ENCODE results near the gene CHD8. TPM values are rescaled to one million over a fixed set of nuclear protein-coding genes. Genes with fewer than 3 reads are reported as not detected.

CHD8 gene
- total and polyA plus RNA-seq, 2 of the 13 experiments (the other 11 are each of a cell fraction or from before 2014, with no cell fraction given), result 35.1 to 79.6 TPM

- TF ChIP-seq BRF2 (CRISPR knock-in tag; IDR thresholded peaks at IDR 0.05) (no peak), FOXM1 (CRISPR knock-in tag; IDR thresholded peaks at IDR 0.05) (no peak), PLRG1 (conservative IDR thresholded peaks at IDR 0.05) (no peak), ZNF749 (CRISPR knock-in tag; IDR thresholded peaks at IDR 0.05; ENCODE audit: borderline replicate concordance) (no peak), ZNF713 (CRISPR knock-in tag; IDR thresholded peaks at IDR 0.05) (no peak), ZNF354B (CRISPR knock-in tag; IDR thresholded peaks at IDR 0.05) (no peak), HMGXB3 (CRISPR knock-in tag; IDR thresholded peaks at IDR 0.05; ENCODE audit: borderline replicate concordance) (0 out of 2 replicates have a peak, but pooled peaks have one; percentile 27), TCF7 (IDR thresholded peaks at IDR 0.05; ENCODE audit: low read depth) (no peak), HDAC2 (CRISPR knock-in tag; IDR thresholded peaks at IDR 0.05) (peak; percentile 70), ZNF124 (CRISPR knock-in tag; IDR thresholded peaks at IDR 0.05) (no peak), ZNF660 (CRISPR knock-in tag; IDR thresholded peaks at IDR 0.05; ENCODE audit: borderline replicate concordance, low read depth) (no peak), SMAD1 (CRISPR knock-in tag; IDR thresholded peaks at IDR 0.05; ENCODE audit: borderline replicate concordance, low read depth) (no peak), ZNF841 (CRISPR knock-in tag; IDR thresholded peaks at IDR 0.05; ENCODE audit: borderline replicate concordance) (no peak), HNRNPLL (IDR thresholded peaks at IDR 0.05; ENCODE audit: low read depth, low read length, poor library complexity, severe bottlenecking) (no peak), ZNF567 (CRISPR knock-in tag; IDR thresholded peaks at IDR 0.05; ENCODE audit: borderline replicate concordance) (no peak), ZBTB46 (CRISPR knock-in tag; IDR thresholded peaks at IDR 0.05; ENCODE audit: borderline replicate concordance) (no peak), KDM5A (IDR thresholded peaks at IDR 0.05; ENCODE audit: borderline replicate concordance, low read length) (no peak), HMG20B (CRISPR knock-in tag; conservative IDR thresholded peaks at IDR 0.05) (no peak), MLLT10 (CRISPR knock-in tag; IDR thresholded peaks at IDR 0.05) (no peak), ATF3 (CRISPR knock-in tag; IDR thresholded peaks at IDR 0.05) (no peak), MYNN (CRISPR knock-in tag; IDR thresholded peaks at IDR 0.05; ENCODE audit: low read depth) (no peak), FOXA1 (IDR thresholded peaks at IDR 0.05) (no peak), FOXA1 (CRISPR knock-in tag; IDR thresholded peaks at IDR 0.05) (no peak), ATRX (CRISPR knock-in tag; IDR thresholded peaks at IDR 0.05; ENCODE audit: borderline replicate concordance) (no peak), ZBTB7B (CRISPR knock-in tag; IDR thresholded peaks at IDR 0.05) (no peak)
Observed at GRCh38 chr14:21476523-21476924, 20.6 kb upstream of the CHD8 start (continued).
